Large intestine (tissue), 3 donors: ENCODE measurements around the gene EGFLAM. TPM values are rescaled to one million over a fixed set of nuclear protein-coding genes. Genes with fewer than 3 reads are reported as not detected.

ENCODE experiments used
- DNase-seq, 2 donors: peaks; one replicate each; pipeline versions ENCODE4 v3.0.0 to v3.0.0-alpha.2; 2013
- H3K27ac ChIP-seq: one replicate; pipeline ENCODE4 v1.5.1; 2013; ENCODE audit warnings: low read length
- H3K27me3 ChIP-seq: 2 replicates; pipeline ENCODE4 v1.6.1; 2013; ENCODE audit warnings: low read length; ENCODE audit not compliant: control insufficient read depth, insufficient read depth
- H3K36me3 ChIP-seq: 2 replicates; pipeline ENCODE4 v1.6.1; 2013; ENCODE audit warnings: low read length; ENCODE audit not compliant: control insufficient read depth, insufficient read depth
- H3K4me1 ChIP-seq: one replicate; pipeline ENCODE4 v1.6.1; 2013; ENCODE audit warnings: low read length; ENCODE audit not compliant: control insufficient read depth, insufficient read depth
- H3K4me3 ChIP-seq: one replicate; pipeline ENCODE4 v1.5.1; 2013; ENCODE audit warnings: low read length
- H3K9me3 ChIP-seq: one replicate; pipeline ENCODE4 v1.6.1; 2013; ENCODE audit warnings: mild to moderate bottlenecking, low read depth, low read length, moderate library complexity; ENCODE audit not compliant: control insufficient read depth
- WGBS: methylation state at CpG from one replicate; pipeline ENCODE4 v1.1.5; 2013; ENCODE audit warnings: low lambda C conversion rate; ENCODE audit not compliant: insufficient coverage; 5-methylcytosine and 5-hydroxymethylcytosine counted together
- polyA plus RNA-seq: library from polyadenylated mRNA; unstranded; fragments of 120-200 nt; gene quantifications from one replicate; pipeline ENCODE4 v1.2.1, GENCODE V29; 2013

EGFLAM gene
- polyA plus RNA-seq, 1 donor, result 4.4 TPM

- Histone ChIP-seq H3K4me3 (no peak overlapping the region), H3K27ac (no peak overlapping the region), H3K9me3 (no peaks in the 10 kb centered on the region), H3K27me3 (peaks cover 10% of the 10 kb centered on the region), H3K36me3 (peaks cover 32% of the 10 kb centered on the region), H3K4me1 (peaks cover 2% of the 10 kb centered on the region)
- DNase-seq, result no peak
- WGBS, result no CpG with 5 or more reads among the region's 10 CpGs
These were observed 225.5 kb downstream of the EGFLAM start for GRCh38 chr5:38483805-38484398.

GRCh38 chr5:38494175-38494574 is 235.8 kb downstream of the EGFLAM start:
- no CpG with 5 or more reads among the region's 6 CpGs for WGBS
- H3K27ac ChIP-seq, result no peak overlapping the region
- H3K9me3 ChIP-seq, result no peaks in the 10 kb centered on the region
- no peaks in the 10 kb centered on the region for H3K27me3 ChIP-seq
- peaks cover 37% of the 10 kb centered on the region for H3K36me3 ChIP-seq
- H3K4me3 ChIP-seq, result no peak overlapping the region
- DNase-seq, result no peak
- H3K4me1 ChIP-seq, result no peaks in the 10 kb centered on the region

GRCh38 chr5:38494763-38495162 is 236.4 kb downstream of the EGFLAM start:
- no peaks in the 10 kb centered on the region for H3K4me1 ChIP-seq
- no peak overlapping the region for H3K4me3 ChIP-seq
- H3K9me3 ChIP-seq, result no peaks in the 10 kb centered on the region
- no peak for DNase-seq
- no peak overlapping the region for H3K27ac ChIP-seq
- 86% methylated on average over 2 of the region's 7 CpGs for WGBS
- no peaks in the 10 kb centered on the region for H3K27me3 ChIP-seq
- H3K36me3 ChIP-seq, result peaks cover 37% of the 10 kb centered on the region

- peaks cover 28% of the 10 kb centered on the region for H3K36me3 ChIP-seq
- DNase-seq, result no peak
- no peak overlapping the region for H3K27ac ChIP-seq
- no peaks in the 10 kb centered on the region for H3K9me3 ChIP-seq
- WGBS, result 57% methylated on average over 1 of the region's 2 CpGs
- H3K27me3 ChIP-seq, result no peaks in the 10 kb centered on the region
- H3K4me3 ChIP-seq, result no peak overlapping the region
- no peaks in the 10 kb centered on the region for H3K4me1 ChIP-seq
These were observed 239.6 kb downstream of the EGFLAM start for GRCh38 chr5:38497946-38498345.

- DNase-seq, result no peak
- no peak overlapping the region for H3K27ac ChIP-seq
- no CpG with 5 or more reads among the region's 4 CpGs for WGBS
- no peaks in the 10 kb centered on the region for H3K4me1 ChIP-seq
- H3K36me3 ChIP-seq, result peaks cover 15% of the 10 kb centered on the region
- no peaks in the 10 kb centered on the region for H3K27me3 ChIP-seq
- no peaks in the 10 kb centered on the region for H3K9me3 ChIP-seq
- no peak overlapping the region for H3K4me3 ChIP-seq
These were observed 242.4 kb downstream of the EGFLAM start for GRCh38 chr5:38500573-38501260.

- Histone ChIP-seq H3K9me3 (no peaks in the 10 kb centered on the region), H3K27ac (no peak overlapping the region), H3K27me3 (no peaks in the 10 kb centered on the region), H3K4me3 (no peak overlapping the region), H3K4me1 (no peaks in the 10 kb centered on the region), H3K36me3 (peaks cover 5% of the 10 kb centered on the region)
- 100% methylated on average over 2 of the region's 3 CpGs for WGBS
- no peak for DNase-seq
These were observed 247.9 kb downstream of the EGFLAM start for GRCh38 chr5:38506302-38506701.

GRCh38 chr5:38509185-38509584 is 250.8 kb downstream of the EGFLAM start:
- H3K4me3 ChIP-seq, result no peak overlapping the region
- H3K4me1 ChIP-seq, result no peaks in the 10 kb centered on the region
- no peak overlapping the region for H3K27ac ChIP-seq
- 75% methylated on average over 1 of the region's 5 CpGs for WGBS
- no peak for DNase-seq
- H3K27me3 ChIP-seq, result no peaks in the 10 kb centered on the region
- no peaks in the 10 kb centered on the region for H3K9me3 ChIP-seq
- peaks cover 10% of the 10 kb centered on the region for H3K36me3 ChIP-seq
